NAMALWA (cell line): ENCODE data around the gene NCKAP5.

Experiments
- DNase-seq: peaks from one replicate; pipeline ENCODE4 v3.0.0-alpha.2; 2015; ENCODE audit warnings: low spot score

Gene NCKAP5

DNA sequence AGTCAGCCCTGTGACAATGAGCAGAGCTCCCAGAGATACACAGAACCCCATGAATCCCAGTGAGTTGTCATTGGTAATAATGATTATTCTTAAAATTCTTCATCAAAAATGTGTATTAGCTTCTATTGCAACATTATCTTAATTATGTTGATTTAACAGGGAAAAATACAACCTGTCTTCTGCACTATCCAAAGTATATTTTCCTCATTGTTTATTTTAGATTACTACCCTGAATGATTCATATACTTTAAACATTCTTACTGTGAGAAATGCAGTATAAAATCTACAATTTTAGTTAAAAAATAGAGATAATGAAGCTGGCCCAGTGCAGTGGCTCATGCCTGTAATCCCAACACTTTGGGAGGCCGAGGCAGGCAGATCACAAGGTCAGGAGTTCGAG lies 773.0 kb downstream of the NCKAP5 start:
- no peak for DNase-seq

DNA sequence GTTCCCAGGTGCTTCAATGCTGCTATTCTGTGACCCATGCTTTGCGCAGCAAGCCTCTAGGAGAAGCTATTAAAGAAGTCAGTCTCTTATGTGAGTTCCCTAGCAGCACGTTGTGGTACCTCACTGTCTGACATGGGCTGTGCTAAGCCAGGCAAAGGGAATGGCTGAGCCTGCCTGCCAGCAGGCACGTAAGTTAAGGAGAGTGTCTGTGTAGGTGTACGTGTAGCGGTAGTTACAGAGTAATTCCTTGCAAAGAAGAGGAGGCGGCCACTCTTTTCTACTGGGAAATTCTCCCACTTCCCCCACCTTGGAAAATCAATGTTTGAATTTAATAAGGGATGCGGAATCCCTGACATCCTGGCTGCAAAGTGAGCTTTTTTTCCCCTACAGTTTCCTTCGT lies 774.7 kb downstream of the NCKAP5 start:
- DNase-seq, result no peak

DNA sequence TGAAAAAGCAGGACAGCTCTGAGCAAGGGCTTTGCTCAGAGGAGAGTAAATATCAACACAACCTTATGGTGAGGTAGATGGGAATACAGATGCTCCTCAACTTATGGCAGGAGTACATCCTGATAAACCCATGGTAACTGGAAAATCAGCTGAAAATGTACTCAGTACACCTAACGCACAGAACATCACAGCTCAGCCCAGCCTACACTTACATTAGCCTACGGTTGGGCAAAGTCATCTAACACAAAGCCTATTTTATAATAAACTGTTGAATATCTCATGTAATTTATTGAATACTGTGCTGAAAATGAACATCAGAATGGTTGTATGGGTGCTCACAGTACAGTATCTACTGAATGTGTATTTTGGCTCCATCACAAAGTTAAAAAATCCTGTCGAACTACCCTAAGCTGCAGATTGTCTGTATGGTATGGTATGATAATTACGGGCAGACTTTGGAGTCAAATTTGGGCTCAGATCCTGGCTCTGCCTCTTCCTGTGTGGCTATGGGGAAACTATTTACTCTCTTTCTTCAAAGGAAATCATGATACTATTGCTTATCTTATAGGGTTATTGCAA lies 778.0 kb downstream of the NCKAP5 start:
- DNase-seq, result no peak

DNA sequence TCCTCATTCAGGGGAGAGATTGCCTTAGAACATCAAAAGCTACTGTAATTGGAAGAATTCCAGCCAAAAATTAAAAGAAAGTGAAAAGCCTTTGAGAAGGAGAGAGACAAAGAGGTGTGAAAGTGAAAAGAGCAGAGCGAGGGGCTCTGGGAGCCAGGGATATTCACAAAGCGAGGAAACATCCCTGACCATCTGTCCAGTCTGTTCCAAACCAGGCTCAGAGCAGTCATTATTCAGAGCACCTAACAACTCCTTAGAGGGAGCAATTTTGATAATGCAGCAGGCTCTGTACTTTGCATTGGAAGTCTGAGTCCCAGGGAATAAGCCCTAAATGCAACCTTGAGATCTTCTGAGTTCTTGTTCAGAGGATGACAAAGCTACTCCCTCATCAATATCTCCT lies 779.2 kb downstream of the NCKAP5 start:
- no peak for DNase-seq

DNA sequence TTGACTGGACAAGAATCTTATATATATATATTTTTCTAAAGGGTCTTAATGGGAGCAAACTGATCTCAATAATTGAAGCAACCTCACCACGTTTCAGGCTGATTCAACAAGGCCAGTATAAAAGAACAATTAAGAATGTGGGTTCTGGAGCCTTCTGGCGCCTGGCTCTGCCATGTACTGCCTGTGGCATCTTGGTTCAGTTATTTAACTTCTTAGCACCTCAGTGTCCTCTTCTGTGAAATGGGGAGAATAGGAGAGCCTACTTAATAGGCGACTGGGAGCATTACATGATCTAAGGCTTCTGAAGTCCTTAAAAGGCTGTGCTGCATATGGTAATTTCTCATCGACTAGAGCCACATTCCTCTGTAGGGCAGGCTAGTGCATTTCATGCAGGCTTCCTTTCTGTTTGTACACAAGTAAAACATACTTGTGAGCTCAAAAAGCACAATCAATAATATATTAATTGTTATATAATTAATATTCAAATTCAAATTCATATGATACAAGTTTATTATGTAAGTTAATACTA lies 779.9 kb downstream of the NCKAP5 start:
- no peak for DNase-seq

DNA sequence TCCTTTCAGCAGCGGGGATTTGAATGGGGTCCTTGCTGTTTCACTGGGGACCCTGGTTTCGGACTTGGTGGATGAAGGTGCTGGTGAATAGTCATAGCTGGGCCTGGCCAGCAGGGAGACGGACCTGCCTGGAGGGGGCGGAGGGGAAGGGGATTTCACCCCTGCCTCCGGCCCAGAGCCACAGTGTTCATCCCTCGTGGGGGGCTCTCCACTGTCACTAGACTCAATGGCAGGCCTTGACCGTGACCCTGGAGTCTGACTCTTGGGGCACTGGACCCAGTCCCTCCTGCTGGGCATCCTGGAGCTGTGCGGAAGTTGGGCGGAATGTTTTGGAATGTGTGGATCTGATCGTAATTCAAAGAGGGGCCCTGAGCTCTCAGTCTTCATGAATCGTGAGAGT lies 784.4 kb downstream of the NCKAP5 start:
- no peak for DNase-seq

DNA sequence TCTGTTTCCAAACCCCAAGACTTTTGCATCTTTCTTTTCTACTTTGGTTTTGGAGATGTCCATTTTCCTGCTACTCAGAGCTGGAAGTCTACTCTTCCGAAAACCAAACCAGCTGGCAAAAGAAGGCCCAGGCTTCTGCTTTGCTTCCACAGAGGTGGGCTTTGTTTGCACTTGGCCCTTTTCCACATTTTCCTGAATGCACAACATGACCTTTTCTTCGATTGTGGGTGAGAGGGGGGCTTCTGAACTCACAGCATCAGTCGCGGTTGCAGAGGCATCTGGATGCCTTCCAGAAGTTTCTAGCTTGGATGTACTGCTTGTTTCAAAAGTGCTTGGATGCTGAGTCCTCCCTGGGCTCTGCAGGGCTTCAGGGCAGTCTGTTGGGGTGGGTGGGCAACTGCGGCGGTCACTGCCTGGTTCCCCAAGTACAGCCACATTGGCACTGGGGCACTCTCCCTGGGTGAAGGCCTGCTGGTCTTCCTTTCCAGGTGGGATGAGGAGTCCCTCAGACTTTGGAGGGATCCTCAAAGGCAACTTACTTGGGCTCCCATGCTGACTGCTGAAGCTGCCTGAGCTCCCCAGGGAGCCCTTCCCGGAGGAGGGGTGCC lies 786.0 kb downstream of the NCKAP5 start:
- no peak for DNase-seq

DNA sequence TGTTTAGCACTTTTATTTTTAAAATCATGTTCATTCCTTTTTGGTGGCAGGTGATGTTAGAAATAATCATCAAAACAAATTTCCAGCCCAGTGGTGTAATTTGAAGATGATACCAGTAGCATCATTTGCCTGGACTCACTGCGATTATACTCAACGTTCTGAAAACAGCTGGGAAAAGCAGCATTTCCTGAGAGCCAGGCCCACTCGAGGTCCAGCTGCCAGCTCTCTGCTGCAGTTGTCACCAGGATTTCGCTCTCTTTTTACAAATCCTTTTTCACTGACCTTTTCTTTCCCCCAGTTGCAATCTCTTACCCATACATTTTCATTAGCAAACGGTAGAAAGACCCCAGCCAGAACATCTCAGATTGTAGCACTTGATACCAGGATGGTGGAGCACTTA lies 787.6 kb downstream of the NCKAP5 start:
- DNase-seq, result no peak

DNA sequence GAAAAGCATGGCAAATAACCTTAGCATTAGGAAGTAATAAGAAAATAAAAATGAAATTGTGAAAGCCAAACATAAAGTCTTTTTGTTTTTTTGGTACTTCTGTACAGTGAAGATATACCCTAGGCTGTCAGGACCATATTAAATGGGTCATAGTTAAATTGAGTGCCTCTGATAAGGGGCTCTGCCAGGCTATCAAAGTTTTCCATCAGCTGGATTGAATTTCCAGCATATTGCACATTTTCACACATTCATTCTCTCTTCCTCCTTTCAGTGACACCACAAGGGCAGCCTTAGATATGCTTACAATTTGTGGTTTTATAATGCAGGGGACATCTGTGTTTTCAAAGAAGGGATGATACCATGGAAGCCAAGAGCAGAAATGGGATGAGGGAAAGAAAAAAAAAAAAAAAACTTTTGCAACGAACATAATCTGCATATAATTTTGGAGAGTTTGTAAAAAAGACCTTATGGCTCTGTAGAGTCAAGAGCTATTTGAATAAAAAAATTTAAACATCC lies 789.0 kb downstream of the NCKAP5 start:
- DNase-seq, result no peak

DNA sequence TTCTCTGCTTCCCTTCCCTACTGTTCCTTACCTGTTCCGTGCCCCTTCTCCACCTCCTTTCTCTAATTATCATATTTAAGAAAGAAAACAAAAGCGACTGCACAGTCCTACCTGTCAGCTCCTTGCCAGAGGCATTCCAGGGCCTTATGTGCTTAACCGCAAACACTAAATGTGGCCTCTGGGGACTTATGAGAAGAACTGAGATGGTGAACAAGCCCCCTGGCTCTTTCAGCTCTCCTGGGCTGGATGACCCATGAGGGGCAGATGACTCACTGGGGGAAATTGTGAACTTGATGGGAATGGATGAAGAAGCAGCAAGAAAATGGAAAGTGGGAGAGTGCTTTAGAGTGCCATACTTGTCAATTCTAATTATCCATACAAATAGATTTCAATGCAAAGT lies 792.0 kb downstream of the NCKAP5 start:
- no peak for DNase-seq

DNA sequence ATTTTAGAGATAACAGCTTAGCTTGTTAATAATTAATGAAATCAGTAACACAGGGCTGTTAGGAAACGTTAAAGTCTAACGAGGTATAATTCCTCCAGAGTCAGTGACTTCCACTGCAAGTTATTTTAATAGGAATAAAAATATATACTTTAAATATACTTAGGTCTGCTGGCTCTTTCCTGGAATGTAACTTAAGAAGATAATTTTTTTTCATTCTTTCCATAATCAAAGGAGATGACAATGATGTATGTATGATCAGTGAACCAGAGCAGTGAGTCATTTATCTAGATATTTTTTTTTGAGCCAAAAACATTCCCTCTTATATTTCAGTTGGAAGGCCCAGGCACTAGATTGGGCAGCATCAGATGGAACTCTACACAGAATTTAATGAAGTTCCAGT lies 794.1 kb downstream of the NCKAP5 start:
- no peak for DNase-seq

DNA sequence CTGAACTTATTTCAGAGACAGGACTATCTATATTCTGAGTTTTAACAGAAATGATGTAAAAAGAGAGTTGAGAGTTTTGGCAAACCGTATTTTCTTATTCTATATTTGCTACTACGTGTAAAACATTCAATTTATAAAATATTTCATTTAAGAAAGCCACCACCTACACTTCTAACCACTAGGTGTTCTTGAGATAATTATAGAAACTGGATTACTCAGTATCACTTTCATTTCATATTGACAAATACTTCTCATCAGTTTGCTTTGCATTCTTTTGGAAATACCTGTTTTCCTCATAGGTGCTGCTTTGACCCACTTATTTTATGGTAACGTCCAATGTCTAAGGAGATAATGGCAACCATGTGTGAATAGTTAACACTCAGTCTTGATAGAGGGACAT lies 794.9 kb downstream of the NCKAP5 start:
- DNase-seq, result no peak

DNA sequence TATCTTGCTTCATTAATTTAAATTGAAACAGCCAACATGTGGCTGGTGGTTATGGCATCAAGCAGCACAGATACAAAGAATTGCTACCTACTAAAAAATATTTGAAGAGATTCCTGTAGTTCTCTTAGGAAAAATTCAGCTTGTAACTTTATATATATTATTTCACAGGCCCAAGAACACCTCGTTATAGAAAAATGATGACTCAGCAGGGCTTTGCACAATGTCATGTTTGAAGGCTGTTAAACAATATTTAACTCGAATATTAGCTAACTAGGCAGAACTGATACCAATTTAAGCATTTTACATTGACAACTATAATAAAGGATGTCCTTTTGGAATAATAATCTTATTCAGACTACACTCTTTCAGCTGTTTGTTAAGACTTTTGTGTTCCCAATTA lies 795.9 kb downstream of the NCKAP5 start:
- no peak for DNase-seq

DNA sequence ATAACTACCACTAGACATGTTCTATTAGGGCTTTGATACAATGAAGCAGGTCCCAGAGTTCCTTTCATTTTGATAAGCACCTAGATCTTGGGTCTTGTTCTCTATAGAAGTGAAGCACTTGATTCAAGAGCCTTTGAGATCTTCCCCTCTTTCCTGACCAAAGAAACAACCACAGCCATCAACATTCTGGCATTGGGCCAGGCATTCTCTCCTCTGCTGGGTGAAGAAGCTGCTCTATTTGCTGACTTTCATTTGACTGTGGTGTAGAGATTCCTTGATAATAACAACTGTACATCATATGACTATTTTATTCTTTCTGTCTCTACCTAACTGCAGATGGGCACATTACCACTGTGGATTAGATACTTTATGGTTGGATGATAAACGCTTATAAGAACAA lies 801.7 kb downstream of the NCKAP5 start:
- DNase-seq, result no peak

DNA sequence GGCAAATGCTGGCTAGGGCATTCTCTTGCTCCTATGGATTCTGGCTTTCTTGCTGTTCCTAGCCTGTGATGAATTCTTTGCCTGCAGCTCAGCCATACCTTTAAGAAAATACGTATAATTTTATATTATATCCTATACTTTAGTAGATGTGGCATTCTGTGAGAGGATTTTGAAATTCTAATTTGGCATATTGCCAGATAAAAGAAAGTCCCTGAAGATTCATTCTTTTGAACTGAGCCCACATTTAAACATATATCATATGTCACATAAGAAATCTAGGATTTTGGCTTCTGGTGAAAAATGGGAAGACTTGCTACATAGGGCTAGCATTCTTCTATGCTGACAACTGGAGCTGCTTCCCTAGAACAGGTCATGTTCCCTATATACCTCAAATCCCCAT lies 806.8 kb downstream of the NCKAP5 start:
- no peak for DNase-seq

DNA sequence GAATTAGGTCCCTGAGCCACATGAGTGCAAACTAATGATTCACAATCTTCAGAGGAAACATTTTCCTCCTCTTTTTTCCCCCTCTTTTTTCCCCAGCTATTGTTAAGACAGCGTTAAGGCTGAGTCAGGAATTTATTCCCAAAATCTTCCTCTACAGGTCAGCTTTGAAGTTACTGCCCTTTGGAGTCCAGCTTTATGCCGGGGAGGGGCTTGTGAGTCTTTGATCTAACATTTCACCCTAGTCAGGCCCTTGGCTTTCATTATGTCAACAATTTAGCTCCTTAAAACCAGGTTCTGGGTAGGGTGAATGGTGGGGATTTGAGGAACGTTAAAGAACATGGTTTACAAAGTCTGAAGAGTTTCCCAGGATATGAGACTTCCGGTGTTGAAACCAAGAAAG lies 807.3 kb downstream of the NCKAP5 start:
- DNase-seq, result no peak

DNA sequence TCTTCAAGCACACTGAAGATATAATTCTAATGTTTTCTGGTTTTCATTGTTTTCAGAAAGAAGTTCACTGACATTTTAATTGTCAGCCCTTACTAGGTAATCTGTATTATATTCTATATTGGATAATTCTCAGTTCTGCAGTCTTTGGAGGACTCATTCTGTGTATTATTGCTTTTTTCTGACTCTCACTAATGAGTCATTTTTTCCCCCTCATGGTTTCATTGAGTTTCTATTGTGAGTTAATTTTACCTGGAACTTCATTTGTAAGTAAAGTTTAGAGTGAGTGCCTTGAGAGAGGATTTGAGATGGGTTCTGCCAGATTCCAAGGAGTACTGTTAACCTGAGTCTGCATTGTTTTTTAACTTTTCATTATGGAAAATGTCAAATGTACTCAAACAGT lies 807.9 kb downstream of the NCKAP5 start:
- DNase-seq, result no peak

DNA sequence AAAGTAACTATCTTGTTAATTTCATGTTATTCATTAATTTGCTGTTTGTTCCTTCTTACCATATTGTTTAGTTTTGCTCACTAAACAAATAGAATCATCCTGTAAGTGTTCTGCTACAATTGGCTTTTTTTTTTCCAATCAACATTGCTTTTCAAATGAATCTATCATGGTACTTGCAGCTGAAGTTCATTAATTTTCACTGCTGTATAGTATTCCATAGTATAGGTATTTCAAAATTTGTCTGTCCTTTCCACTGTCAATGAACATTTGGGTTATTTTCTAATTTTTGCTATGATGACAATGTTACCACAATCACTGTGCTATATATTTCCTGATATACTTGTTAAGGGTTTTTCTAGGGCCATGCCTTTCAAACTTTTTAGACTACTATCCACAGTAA lies 809.3 kb downstream of the NCKAP5 start:
- no peak for DNase-seq

DNA sequence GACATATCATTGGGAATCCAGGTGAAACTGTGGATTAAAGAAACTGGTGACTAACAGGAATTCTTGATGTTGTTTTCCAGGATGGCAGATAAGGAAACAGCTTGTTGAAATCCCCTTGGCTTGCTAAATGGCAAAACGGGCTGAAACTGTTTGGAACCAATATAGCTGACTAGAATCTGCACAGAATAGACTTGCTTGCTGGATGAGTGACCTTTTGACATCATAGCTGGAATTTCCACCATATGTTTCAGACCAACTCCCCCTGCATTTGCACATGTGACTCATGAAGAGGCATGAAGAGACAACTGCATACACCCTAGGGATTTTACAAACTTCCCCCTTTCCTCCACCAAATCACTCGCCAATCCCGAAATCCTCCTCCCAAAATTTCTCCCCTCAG lies 810.6 kb downstream of the NCKAP5 start:
- no peak for DNase-seq

DNA sequence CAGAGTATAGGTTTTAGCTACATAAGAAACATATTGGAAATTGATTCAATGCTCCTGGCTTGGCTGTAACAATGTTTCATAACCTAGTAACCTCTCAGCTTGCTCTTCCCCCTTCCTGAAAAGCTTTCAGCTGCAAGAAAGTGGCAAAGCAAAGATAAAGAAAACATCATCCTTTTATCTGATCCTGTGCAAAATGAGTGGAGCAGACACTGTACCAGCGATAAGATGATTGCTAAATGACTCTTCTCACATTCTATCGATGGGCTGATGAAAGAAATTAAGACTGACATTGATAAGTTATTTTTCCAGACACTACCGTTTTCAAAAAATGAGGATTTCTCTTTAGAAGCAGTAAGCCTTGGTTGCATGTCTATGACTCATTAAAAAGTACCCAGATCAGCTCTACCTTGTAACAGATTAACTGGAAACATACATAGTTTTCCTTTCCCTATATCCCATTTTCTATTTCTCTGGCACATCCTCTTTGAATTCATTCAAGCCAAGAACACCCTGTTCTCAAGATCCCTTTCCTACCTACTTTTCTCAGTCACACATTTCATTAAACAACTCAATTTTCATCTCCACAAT lies 811.2 kb downstream of the NCKAP5 start:
- DNase-seq, result no peak

DNA sequence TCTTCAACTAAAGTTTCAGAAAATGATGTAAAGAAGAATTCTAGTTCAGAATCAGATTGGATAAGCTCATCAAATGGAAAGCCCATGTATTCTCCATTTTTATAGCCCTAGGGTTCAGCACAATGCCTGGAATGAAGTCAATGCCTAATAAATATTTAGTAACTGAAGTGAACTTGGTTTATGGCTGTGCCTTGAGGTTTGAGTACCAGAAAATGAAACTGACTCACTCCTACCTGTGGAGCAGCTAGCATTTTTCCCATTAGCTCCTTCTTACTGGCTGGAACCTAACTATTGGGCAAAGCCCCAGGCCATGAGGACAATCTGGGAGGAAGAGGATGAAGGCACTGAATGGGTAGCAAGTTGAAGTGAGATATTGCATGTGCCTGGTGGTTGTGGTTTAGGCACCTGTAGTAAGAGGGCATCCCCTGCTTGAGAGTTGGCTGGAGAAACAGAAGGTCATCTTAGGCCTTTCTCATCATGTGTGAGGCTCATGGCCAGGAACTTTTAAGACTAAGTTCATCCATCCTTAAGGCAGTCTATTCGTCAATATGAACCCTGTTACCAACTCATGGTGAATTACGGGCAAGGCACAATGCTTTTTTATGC lies 813.3 kb downstream of the NCKAP5 start:
- no peak for DNase-seq

DNA sequence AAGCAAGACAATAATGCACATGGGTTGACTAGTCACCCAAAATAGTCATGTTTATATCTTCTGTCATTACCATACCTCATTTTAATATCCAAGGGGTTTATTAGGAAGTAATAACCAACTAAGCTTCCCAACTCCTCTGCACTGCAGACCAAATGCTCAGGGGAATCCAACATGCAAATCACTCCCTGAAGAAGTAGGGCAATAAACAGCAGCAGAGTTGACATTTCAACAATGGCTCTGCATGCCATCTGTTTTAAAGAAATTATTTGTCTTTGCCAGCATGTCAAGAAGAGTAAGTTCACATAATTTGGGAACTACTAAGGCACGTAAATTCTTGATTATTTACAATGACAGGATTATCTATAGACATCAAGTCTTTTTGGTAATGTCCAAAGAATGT lies 813.9 kb downstream of the NCKAP5 start:
- DNase-seq, result no peak
